SJCRH30 (cell line): ENCODE measurements around the gene PRKAG1. TPM values are rescaled to one million over a fixed set of nuclear protein-coding genes. Genes with fewer than 3 reads are reported as not detected.

Experiments used
- DNase-seq, 2 experiments: peaks; one replicate each; pipeline ENCODE4 v3.0.0-alpha.2; 2015 to 2020
- H3K27ac ChIP-seq: fragments of 250-450 bp; sonication (Bioruptor Pico); 2 replicates; pipeline ENCODE4 v1.5.1; 2020; ENCODE audit warnings: mild to moderate bottlenecking, moderate library complexity
- H3K27me3 ChIP-seq: fragments of 250-450 bp; sonication (Bioruptor Pico); 2 replicates; pipeline ENCODE4 v1.5.1; 2020; ENCODE audit warnings: mild to moderate bottlenecking, moderate library complexity
- H3K36me3 ChIP-seq: fragments of 250-450 bp; sonication (Bioruptor Pico); 2 replicates; pipeline ENCODE4 v1.5.1; 2020; ENCODE audit warnings: mild to moderate bottlenecking, moderate library complexity
- H3K4me1 ChIP-seq: fragments of 250-450 bp; sonication (Bioruptor Pico); 2 replicates; pipeline ENCODE4 v1.5.1; 2020; ENCODE audit warnings: mild to moderate bottlenecking, moderate library complexity
- H3K4me3 ChIP-seq: fragments of 250-450 bp; sonication (Bioruptor Pico); 2 replicates; pipeline ENCODE4 v1.5.1; 2020; ENCODE audit warnings: mild to moderate bottlenecking, moderate library complexity
- H3K9me3 ChIP-seq: fragments of 250-450 bp; sonication (Bioruptor Pico); replicated peaks from 2 replicates; pipeline ENCODE4 v1.5.1; 2020; ENCODE audit warnings: mild to moderate bottlenecking, moderate library complexity
- total RNA-seq: library from RNA; depleted of rRNA; stranded (reverse); fragments of >200 nt; shearing (Covaris generic); gene quantifications from 2 replicates; pipeline ENCODE4 v1.2.3, GENCODE V29; 2014

Gene PRKAG1
- total RNA-seq, 1 experiment from 2014 or later, result 43.0 TPM

- DNase-seq, result no peak
- peaks cover 22% of the 10 kb centered on the region for H3K4me1 ChIP-seq
- H3K9me3 ChIP-seq, result no peaks in the 10 kb centered on the region
- no peaks in the 10 kb centered on the region for H3K36me3 ChIP-seq
- H3K27ac ChIP-seq, result no peak overlapping the region
- H3K27me3 ChIP-seq, result no peaks in the 10 kb centered on the region
- H3K4me3 ChIP-seq, result no peak overlapping the region
These were observed 3.4 kb downstream of the PRKAG1 start for GRCh38 chr12:49015196-49015595.

GRCh38 chr12:49014547-49014946 is 4.0 kb downstream of the PRKAG1 start:
- H3K27ac ChIP-seq, result no peak overlapping the region
- peaks cover 29% of the 10 kb centered on the region for H3K4me1 ChIP-seq
- no peaks in the 10 kb centered on the region for H3K36me3 ChIP-seq
- H3K4me3 ChIP-seq, result no peak overlapping the region
- peak in 1 of 2 experiments; percentile 42 for DNase-seq
- H3K9me3 ChIP-seq, result no peaks in the 10 kb centered on the region
- no peaks in the 10 kb centered on the region for H3K27me3 ChIP-seq

DNA sequence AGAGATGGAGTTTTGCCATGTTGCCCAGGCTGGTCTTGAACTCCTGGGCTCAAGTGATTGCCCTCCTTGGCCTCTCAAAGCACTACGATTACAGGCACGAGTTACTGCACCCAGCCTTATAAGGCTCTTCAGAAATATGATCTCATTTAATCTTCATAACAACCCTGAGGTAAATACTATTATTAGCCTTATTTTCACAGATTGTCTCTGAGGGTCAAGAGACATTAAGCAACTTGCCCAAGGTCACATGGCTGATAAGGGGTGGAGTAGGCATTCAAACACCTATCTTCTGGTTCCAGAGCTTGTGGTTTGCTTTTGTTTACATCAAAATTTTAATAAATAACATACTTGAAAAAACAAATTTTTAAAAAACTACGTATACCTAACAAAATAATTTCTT is 5.1 kb downstream of the PRKAG1 start:
- Histone ChIP-seq H3K4me3 (no peak overlapping the region), H3K36me3 (no peaks in the 10 kb centered on the region), H3K27ac (no peak overlapping the region), H3K4me1 (peaks cover 38% of the 10 kb centered on the region), H3K27me3 (no peaks in the 10 kb centered on the region), H3K9me3 (no peaks in the 10 kb centered on the region)
- no peak for DNase-seq

- Histone ChIP-seq H3K36me3 (no peaks in the 10 kb centered on the region), H3K4me3 (no peak overlapping the region), H3K4me1 (peaks cover 39% of the 10 kb centered on the region), H3K27ac (no peak overlapping the region), H3K9me3 (no peaks in the 10 kb centered on the region), H3K27me3 (no peaks in the 10 kb centered on the region)
- DNase-seq, result no peak
These were observed 5.8 kb downstream of the PRKAG1 start for GRCh38 chr12:49012739-49013138.

GRCh38 chr12:49010092-49010668 is 8.4 kb downstream of the PRKAG1 start:
- Histone ChIP-seq H3K9me3 (no peaks in the 10 kb centered on the region), H3K4me1 (peaks cover 39% of the 10 kb centered on the region), H3K36me3 (no peaks in the 10 kb centered on the region), H3K27me3 (no peaks in the 10 kb centered on the region), H3K4me3 (no peak overlapping the region), H3K27ac (peak overlapping the region; percentile 84)
- peak; percentile 74 to 91 for DNase-seq

- no peak for DNase-seq
- H3K4me3 ChIP-seq, result no peak overlapping the region
- H3K9me3 ChIP-seq, result no peaks in the 10 kb centered on the region
- no peaks in the 10 kb centered on the region for H3K27me3 ChIP-seq
- H3K4me1 ChIP-seq, result peaks cover 39% of the 10 kb centered on the region
- H3K27ac ChIP-seq, result no peak overlapping the region; the same call in 1 of the 2 replicates
- H3K36me3 ChIP-seq, result 0 out of 2 replicates have a peak, but pooled peaks cover 2% of the 10 kb centered on the region
These were observed 9.6 kb downstream of the PRKAG1 start for GRCh38 chr12:49008943-49009342.

DNA sequence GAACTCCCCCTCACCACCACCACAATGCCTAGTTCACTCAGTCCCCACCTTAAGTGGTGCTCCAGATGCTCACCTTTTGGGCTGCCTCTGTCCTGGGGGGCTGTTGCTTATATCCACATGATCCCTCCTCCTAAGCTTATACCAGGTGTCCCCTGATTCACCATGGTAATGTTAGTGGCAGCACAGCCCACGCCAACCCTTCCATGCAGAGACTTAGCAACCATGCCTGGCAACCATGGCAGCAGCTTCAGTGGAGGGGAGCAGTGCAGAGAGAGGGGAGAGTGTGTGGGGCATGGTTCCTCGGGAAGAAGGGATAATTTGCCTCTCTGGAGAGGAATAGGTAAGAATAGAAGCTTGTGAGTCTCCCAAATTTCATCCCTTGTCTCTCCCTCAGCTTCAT is 18.2 kb downstream of the PRKAG1 start:
- Histone ChIP-seq H3K4me1 (peaks cover 16% of the 10 kb centered on the region), H3K9me3 (no peaks in the 10 kb centered on the region), H3K36me3 (peaks cover 6% of the 10 kb centered on the region; the same call in 1 of the 2 replicates), H3K27ac (peak overlapping the region; percentile 45; the same call in 1 of the 2 replicates), H3K4me3 (peak overlapping the region; percentile 62), H3K27me3 (no peaks in the 10 kb centered on the region)
- DNase-seq, result no peak

DNA sequence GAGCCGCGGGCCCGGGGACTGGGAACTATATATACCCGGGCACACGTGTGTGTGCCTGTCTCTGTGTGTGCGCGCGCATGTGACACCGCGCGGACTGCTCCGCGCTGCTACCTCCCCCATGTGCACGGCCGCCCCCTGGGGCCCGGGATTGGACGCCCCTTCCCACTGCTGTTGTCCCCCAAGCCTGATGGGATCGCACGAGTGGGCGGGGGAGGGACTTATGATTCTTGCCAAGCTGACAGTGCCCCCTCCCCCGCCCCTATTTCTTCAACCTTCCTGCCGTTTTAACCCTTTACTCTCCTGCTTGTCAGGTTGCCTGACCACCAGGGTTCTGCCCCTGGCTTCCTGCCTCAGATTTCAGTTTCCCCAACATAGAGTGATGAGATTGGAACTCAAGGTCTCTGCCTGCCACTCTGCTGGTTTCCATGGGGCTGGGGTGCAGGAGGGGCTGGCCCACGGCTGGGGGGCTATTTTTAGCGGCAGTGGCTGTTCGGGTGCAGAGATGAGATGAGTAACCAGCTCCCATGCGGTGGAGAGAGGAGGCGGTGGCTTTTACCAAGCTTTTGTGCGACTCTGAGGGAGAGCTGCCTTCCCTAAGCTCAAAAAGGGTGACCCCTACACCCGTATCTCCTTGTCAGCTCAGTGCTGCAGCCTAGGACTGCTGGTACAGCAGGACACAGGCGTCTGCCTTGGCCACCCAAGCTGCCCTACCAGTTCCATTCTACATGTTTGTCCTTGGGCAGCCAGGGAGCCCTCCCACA is 19.0 kb downstream of the PRKAG1 start, which contains the start of gene DDN:
Gene DDN (minus strand): TSS at position 5 of the 761 bp plus-strand sequence. CDS start 88 bp downstream, outside the sequence.
- Histone ChIP-seq H3K9me3 (no peaks in the 10 kb centered on the region), H3K36me3 (peaks cover 3% of the 10 kb centered on the region; the same call in 1 of the 2 replicates), H3K27me3 (no peaks in the 10 kb centered on the region), H3K4me3 (peak within 1 kb of the TSS; percentile 62), H3K27ac (peak within 1 kb of the TSS; percentile 45), H3K4me1 (peaks cover 16% of the 10 kb centered on the region)
- DNase-seq, result peak; percentile 92

- Histone ChIP-seq H3K27ac (no peak overlapping the region), H3K9me3 (no peaks in the 10 kb centered on the region), H3K4me1 (peaks cover 16% of the 10 kb centered on the region), H3K27me3 (no peaks in the 10 kb centered on the region), H3K36me3 (peaks cover 3% of the 10 kb centered on the region; the same call in 1 of the 2 replicates), H3K4me3 (peak overlapping the region; percentile 62)
- no peak for DNase-seq
These were observed 19.9 kb downstream of the PRKAG1 start for GRCh38 chr12:48998497-48999353.

DNA sequence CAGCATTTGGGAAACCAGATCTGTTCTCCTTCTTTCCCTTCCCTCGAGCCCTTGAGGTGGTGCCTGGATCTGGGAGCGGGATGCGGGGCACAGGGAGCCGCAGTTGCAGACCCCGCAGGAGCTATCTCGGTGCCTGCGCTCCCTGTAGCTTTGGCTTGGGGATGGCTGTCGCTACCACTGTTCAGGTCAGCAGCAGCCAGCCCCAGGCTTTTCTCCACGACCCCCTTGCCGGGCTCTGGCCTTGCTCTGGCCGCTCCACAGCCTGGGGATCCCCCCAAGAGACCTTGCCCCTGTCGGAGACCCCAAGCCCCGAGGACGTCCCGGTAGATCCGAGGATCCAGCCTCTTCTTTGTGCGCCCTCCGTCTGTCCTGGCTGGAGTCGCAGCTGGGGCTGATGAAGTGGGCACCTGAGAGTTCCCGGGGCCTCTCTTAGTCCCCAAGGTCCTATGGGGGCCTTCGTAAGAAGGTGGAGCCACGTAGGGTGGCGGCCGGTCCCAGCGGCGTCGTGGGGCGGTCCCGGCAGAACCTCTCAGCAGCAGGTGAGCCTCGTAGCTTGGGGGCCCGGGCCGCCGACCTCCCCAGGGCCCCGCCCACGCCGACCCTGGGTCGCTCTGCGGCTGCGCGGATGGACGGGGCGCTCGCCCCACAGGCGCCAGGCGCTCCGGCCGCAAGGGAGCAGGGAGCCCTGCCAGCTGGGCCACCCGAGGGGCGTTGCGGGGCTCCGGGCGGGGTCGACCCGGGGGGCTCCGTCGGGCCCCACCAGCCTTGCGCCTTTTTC is 20.7 kb downstream of the PRKAG1 start:
- Histone ChIP-seq H3K27me3 (no peaks in the 10 kb centered on the region), H3K36me3 (peaks cover 3% of the 10 kb centered on the region; the same call in 1 of the 2 replicates), H3K9me3 (no peaks in the 10 kb centered on the region), H3K4me1 (peaks cover 16% of the 10 kb centered on the region), H3K4me3 (no peak overlapping the region), H3K27ac (no peak overlapping the region)
- no peak for DNase-seq

GRCh38 chr12:48996794-48997718 is 21.5 kb downstream of the PRKAG1 start:
- no peak overlapping the region for H3K27ac ChIP-seq
- H3K27me3 ChIP-seq, result no peaks in the 10 kb centered on the region
- H3K4me3 ChIP-seq, result peak overlapping the region; percentile 30
- H3K36me3 ChIP-seq, result peaks cover under 1% of the 10 kb centered on the region; the same call in 1 of the 2 replicates
- H3K9me3 ChIP-seq, result no peaks in the 10 kb centered on the region
- peaks cover 16% of the 10 kb centered on the region for H3K4me1 ChIP-seq
- DNase-seq, result peak in 1 of 2 experiments; percentile 62

DNA sequence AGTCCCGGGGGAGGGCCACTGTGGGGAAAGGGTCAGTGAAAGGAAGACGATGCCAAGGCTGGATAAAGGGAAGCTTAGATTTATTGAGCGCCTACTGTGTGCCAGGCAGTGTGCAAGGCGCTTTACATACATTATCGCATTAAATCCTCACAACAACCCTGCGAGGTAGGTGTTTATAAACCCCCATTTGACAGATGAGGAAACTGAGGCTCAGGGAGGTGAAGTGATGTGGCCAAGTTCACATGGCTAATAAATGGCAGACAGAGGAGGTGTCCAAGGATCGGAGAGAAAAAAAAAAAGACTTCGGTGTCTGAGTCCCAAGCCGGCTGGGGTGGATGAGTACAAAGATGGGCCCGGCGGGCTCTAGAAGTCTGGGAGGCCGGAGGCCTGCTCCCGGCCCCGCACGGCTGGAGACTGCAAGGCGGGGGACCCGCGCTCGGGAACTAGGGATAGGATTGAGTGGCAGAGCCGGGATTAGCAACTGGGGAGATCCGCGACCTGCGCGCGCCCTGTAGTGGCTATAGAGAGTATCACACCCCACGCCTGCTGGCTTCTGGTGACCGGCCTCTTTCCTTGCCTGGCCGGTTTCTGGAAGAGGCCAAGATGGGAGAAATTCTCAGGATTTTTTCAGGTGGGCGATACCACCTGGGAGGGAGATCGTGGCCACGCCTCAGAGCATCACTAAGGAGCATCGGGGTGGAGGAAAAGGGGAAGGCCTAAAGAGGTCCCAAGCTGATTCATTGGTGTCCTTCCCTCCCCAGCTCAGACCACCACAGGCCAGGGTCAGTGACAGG is 23.3 kb downstream of the PRKAG1 start:
- peak; percentile 91 to 95 for DNase-seq
- Histone ChIP-seq H3K4me1 (peaks cover 16% of the 10 kb centered on the region), H3K36me3 (no peaks in the 10 kb centered on the region), H3K27me3 (no peaks in the 10 kb centered on the region), H3K9me3 (no peaks in the 10 kb centered on the region), H3K4me3 (no peak overlapping the region), H3K27ac (no peak overlapping the region)
